IMR-90 (cell line): ENCODE measurements around the gene DCN. TPM values are rescaled to one million over a fixed set of nuclear protein-coding genes. Genes with fewer than 3 reads are reported as not detected.

Source experiments
- ATAC-seq: fragments of 200-7000 bp; cut with Tn5 transposase; 2 replicates; pipeline ENCODE4 v1.9.1; 2020; ENCODE audit warnings: low read depth, mild to moderate bottlenecking, moderate library complexity
- BruUV-seq: library from RNA; stranded (reverse); fragments of 400-500 nt; replicated peaks from 2 replicates; lab custom pipeline; 2021; lab: Mats Ljungman, UMichigan
- CTCF ChIA-PET: fragments of 300-600 bp; formaldehyde crosslinking; extraction: SDS; loops from one replicate; lab custom pipeline; 2021; ENCODE audit warnings: antibody characterized with exemption; lab: Yijun Ruan, JAX
- POLR2A ChIA-PET: fragments of 300-600 bp; sonication (Branson Sonifier 250); formaldehyde crosslinking; loops from one replicate; lab custom pipeline; 2022; ENCODE audit warnings: antibody characterized with exemption; ENCODE audit not compliant: unreplicated experiment; lab: Charles Lee
- DNase-seq: peaks from one replicate; pipeline ENCODE4 v3.0.0; 2013
- H2AFZ ChIP-seq: replicated peaks from 2 replicates; pipeline ENCODE3; 2013; ENCODE audit warnings: low read length, mild to moderate bottlenecking; ENCODE audit not compliant: poor library complexity
- H2AK5ac ChIP-seq: 2 replicates; pipeline ENCODE4 v1.6.1; 2013; ENCODE audit warnings: low read depth, low read length, inconsistent platforms
- H2AK9ac ChIP-seq: replicated peaks from 2 replicates; pipeline ENCODE3; 2013; ENCODE audit warnings: mild to moderate bottlenecking, low read depth, low read length, moderate library complexity; ENCODE audit not compliant: poor library complexity
- H2BK120ac ChIP-seq: 2 replicates; pipeline ENCODE4 v1.6.1; 2013; ENCODE audit warnings: low read depth, low read length, inconsistent platforms
- H2BK15ac ChIP-seq: 3 replicates; pipeline ENCODE4 v1.6.1; 2013; ENCODE audit warnings: low read depth, low read length, inconsistent platforms
- H2BK20ac ChIP-seq: 2 replicates; pipeline ENCODE4 v1.6.1; 2013; ENCODE audit warnings: low read depth, mild to moderate bottlenecking, inconsistent platforms, low read length, moderate library complexity
- H2BK5ac ChIP-seq: 2 replicates; pipeline ENCODE4 v1.6.1; 2013; ENCODE audit warnings: mild to moderate bottlenecking, low read depth, low read length, inconsistent platforms; ENCODE audit not compliant: poor library complexity, severe bottlenecking
- H3K14ac ChIP-seq: replicated peaks from 2 replicates; pipeline ENCODE4 v1.6.1; 2013; ENCODE audit warnings: low read depth, low read length, inconsistent platforms
- H3K18ac ChIP-seq: 2 replicates; pipeline ENCODE4 v1.6.1; 2013; ENCODE audit warnings: low read depth, low read length, control low read depth
- H3K23ac ChIP-seq: 2 replicates; pipeline ENCODE4 v1.6.1; 2013; ENCODE audit warnings: low read depth, low read length, inconsistent platforms
- H3K27ac ChIP-seq: 2 replicates; pipeline ENCODE4 v1.5.1; 2013; ENCODE audit warnings: mild to moderate bottlenecking, control low read depth, low read length; ENCODE audit not compliant: insufficient read depth
- H3K27me3 ChIP-seq: 2 replicates; pipeline ENCODE4 v1.6.1; 2013; ENCODE audit warnings: low read length; ENCODE audit not compliant: control insufficient read depth, insufficient read depth
- H3K36me3 ChIP-seq: 2 replicates; pipeline ENCODE4 v1.6.1; 2013; ENCODE audit warnings: low read length, mixed read lengths; ENCODE audit not compliant: control insufficient read depth, insufficient read depth
- H3K4ac ChIP-seq: 2 replicates; pipeline ENCODE4 v1.6.1; 2013; ENCODE audit warnings: low read depth, low read length, inconsistent platforms
- H3K4me1 ChIP-seq: 2 replicates; pipeline ENCODE4 v1.6.1; 2013; ENCODE audit warnings: low read length, mixed read lengths; ENCODE audit not compliant: control insufficient read depth, insufficient read depth
- H3K4me2 ChIP-seq: 2 replicates; pipeline ENCODE4 v1.6.1; 2013; ENCODE audit warnings: low read depth, mild to moderate bottlenecking, control low read depth, low read length, moderate library complexity
- H3K4me3 ChIP-seq: 2 replicates; pipeline ENCODE4 v1.5.1; 2013; ENCODE audit warnings: low read depth, mild to moderate bottlenecking, control low read depth, low read length, moderate library complexity; ENCODE audit not compliant: insufficient read depth
- H3K56ac ChIP-seq: 2 replicates; pipeline ENCODE4 v1.6.1; 2013; ENCODE audit warnings: low read length, inconsistent platforms; ENCODE audit not compliant: insufficient read depth; ENCODE audit errors: extremely low read depth
- H3K79me1 ChIP-seq, 2 experiments: 2 replicates each; pipeline ENCODE4 v1.6.1; 2013; ENCODE audit warnings: low read length in 2 of 2, inconsistent platforms in 1 of 2, low read depth in 1 of 2
- H3K9ac ChIP-seq: 2 replicates; pipeline ENCODE4 v1.6.1; 2013; ENCODE audit warnings: low read depth, low read length, control low read depth
- H3K9me1 ChIP-seq: 2 replicates; pipeline ENCODE4 v1.6.1; 2013; ENCODE audit warnings: low read length, inconsistent platforms; ENCODE audit not compliant: insufficient read depth
- H3K9me3 ChIP-seq: 2 replicates; pipeline ENCODE4 v1.6.1; 2013; ENCODE audit warnings: low read length; ENCODE audit not compliant: control insufficient read depth, insufficient read depth
- H4K20me1 ChIP-seq: 2 replicates; pipeline ENCODE4 v1.6.1; 2013; ENCODE audit warnings: low read length, inconsistent platforms; ENCODE audit not compliant: insufficient read depth
- H4K5ac ChIP-seq: 2 replicates; pipeline ENCODE4 v1.6.1; 2013; ENCODE audit warnings: mild to moderate bottlenecking, low read depth, low read length, control low read depth
- H4K8ac ChIP-seq, 2 experiments: 2 replicates each; pipeline ENCODE4 v1.6.1; 2013; ENCODE audit warnings: low read depth in 2 of 2, low read length in 2 of 2, control low read depth in 1 of 2, inconsistent platforms in 1 of 2
- H4K91ac ChIP-seq: 2 replicates; pipeline ENCODE4 v1.6.1; 2013; ENCODE audit warnings: low read depth, low read length, inconsistent platforms; ENCODE audit not compliant: insufficient read depth
- BHLHE40 ChIP-seq: fragments of 150-350 bp; IDR thresholded peaks from 2 replicates; pipeline ENCODE4 v1.6.1; 2016; ENCODE audit warnings: mild to moderate bottlenecking, low read depth, low read length
- CEBPB ChIP-seq: IDR thresholded peaks from 2 replicates; pipeline ENCODE4 v1.6.1; 2012; ENCODE audit warnings: low read depth, low read length, improper control_type of control experiment
- CHD1 ChIP-seq: IDR thresholded peaks from 2 replicates; pipeline ENCODE4 v1.6.1; 2012; ENCODE audit warnings: low read depth, low read length, improper control_type of control experiment
- FOS ChIP-seq: fragments of 150-350 bp; IDR thresholded peaks from 2 replicates; pipeline ENCODE4 v1.6.1; 2016; ENCODE audit warnings: low read depth, low read length
- MAFK ChIP-seq: IDR thresholded peaks from 2 replicates; pipeline ENCODE4 v1.6.1; 2012; ENCODE audit warnings: low read depth, low read length, improper control_type of control experiment
- MAZ ChIP-seq: IDR thresholded peaks from 2 replicates; pipeline ENCODE4 v1.6.1; 2012; ENCODE audit warnings: low read depth, mild to moderate bottlenecking, low read length, improper control_type of control experiment, moderate library complexity, borderline replicate concordance
- MXI1 ChIP-seq: IDR thresholded peaks from 2 replicates; pipeline ENCODE4 v1.6.1; 2012; ENCODE audit warnings: low read depth, mild to moderate bottlenecking, low read length, moderate library complexity, borderline replicate concordance
- NFE2L2 ChIP-seq: fragments of 150-350 bp; IDR thresholded peaks from 2 replicates; pipeline ENCODE4 v1.6.1; 2016; ENCODE audit warnings: low read depth, mild to moderate bottlenecking, low read length
- POLR2A ChIP-seq: IDR thresholded peaks from 2 replicates; pipeline ENCODE4 v1.6.1; 2012; ENCODE audit warnings: mild to moderate bottlenecking, low read depth, low read length
- RAD21 ChIP-seq: IDR thresholded peaks from 2 replicates; pipeline ENCODE4 v1.6.1; 2012; ENCODE audit warnings: low read length, improper control_type of control experiment
- RCOR1 ChIP-seq: IDR thresholded peaks from 2 replicates; pipeline ENCODE4 v1.6.1; 2012; ENCODE audit warnings: mild to moderate bottlenecking, low read length, improper control_type of control experiment; ENCODE audit not compliant: insufficient replicate concordance
- RFX5 ChIP-seq: IDR thresholded peaks from 2 replicates; pipeline ENCODE4 v1.8.0; 2012; ENCODE audit warnings: low read depth, mild to moderate bottlenecking, low read length, moderate library complexity
- SMC3 ChIP-seq: fragments of 150-350 bp; IDR thresholded peaks from 2 replicates; pipeline ENCODE4 v1.6.1; 2016; ENCODE audit warnings: low read depth, mild to moderate bottlenecking, antibody characterized with exemption, low read length, moderate library complexity
- WGBS, 2 experiments: methylation state at CpG; one replicate each; pipeline versions ENCODE4 v1.1.5 to v1.1.7; 2013; ENCODE audit warnings: missing lambda C conversion rate in 2 of 2; ENCODE audit not compliant: insufficient read length in 1 of 2; ENCODE audit errors: extremely low coverage in 2 of 2; 5-methylcytosine and 5-hydroxymethylcytosine counted together
- dilution Hi-C: fragments of 300-500 bp; cut with HindIII; formaldehyde crosslinking; loops from one replicate; pipeline ENCODE4 v1.14.3; 2018; ENCODE audit warnings: low sequenced_read_pairs; ENCODE audit not compliant: unreplicated experiment
- in situ Hi-C: fragments of 300-500 bp; cut with MboI; formaldehyde crosslinking; loops from 3 replicates; pipeline ENCODE4 v1.14.3; 2019; ENCODE audit warnings: low sequenced_read_pairs, inconsistent platforms, mixed read lengths
- intact Hi-C: fragments of 100-400 bp; cut with micrococcal nuclease; formaldehyde crosslinking; loops from 2 replicates; pipeline ENCODE4 v1.10.0; 2022
- polyA plus RNA-seq, 3 experiments: library from polyadenylated mRNA; depleted of rRNA; stranded (reverse); fragments of >200 nt; gene quantifications; 2 replicates each; pipeline ENCODE4 v1.2.3, GENCODE V29; 2012; ENCODE audit warnings: low replicate concordance in 1 of 3
- total RNA-seq: library from RNA; depleted of rRNA; stranded (reverse); fragments of >200 nt; gene quantifications from 2 replicates; pipeline ENCODE4 v1.2.3, GENCODE V29; 2012
- TF ChIP-seq, protein P1 (sequence below): fragments of 150-350 bp; IDR thresholded peaks from 2 replicates; pipeline ENCODE4 v1.6.1; 2017; ENCODE audit warnings: mild to moderate bottlenecking, antibody characterized with exemption, low read length, low read depth
- TF ChIP-seq, protein P2 (sequence below): conservative IDR thresholded peaks from 2 replicates; pipeline ENCODE4 v1.5.1; 2012; ENCODE audit warnings: mild to moderate bottlenecking, low read depth, low read length, improper control_type of control experiment
- TF ChIP-seq, protein P3 (sequence below): fragments of 150-350 bp; IDR thresholded peaks from 2 replicates; pipeline ENCODE4 v1.6.1; 2016; ENCODE audit warnings: low read depth, mild to moderate bottlenecking, low read length, moderate library complexity, borderline replicate concordance

Gene DCN
- total and polyA plus RNA-seq, 2 of the 4 experiments (the other 2 are of a cell fraction), result 241 to 965 TPM

DNA sequence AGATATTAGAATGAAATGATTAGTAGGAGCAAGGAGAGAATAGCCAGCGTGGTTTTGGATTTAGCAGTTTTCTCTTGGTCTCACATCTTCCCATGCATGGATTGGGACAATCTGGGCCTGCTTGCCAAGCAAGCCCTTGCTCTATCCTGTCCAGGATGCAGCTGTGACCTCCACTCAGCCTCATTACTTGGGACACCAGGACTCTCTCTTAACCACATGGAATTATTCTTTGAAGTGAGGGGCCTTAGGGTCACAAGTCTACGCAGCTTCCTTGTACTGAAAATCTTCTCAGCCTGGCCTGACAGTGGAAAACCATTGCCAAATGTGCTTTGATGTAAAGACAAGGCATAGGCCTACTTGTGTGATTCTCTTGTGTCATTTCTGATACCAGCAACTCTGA lies 28.0 kb upstream of the DCN start:
- Histone ChIP-seq H3K9me1 (peaks cover 4% of the 10 kb centered on the region), H3K18ac (peak overlapping the region; percentile 100), H3K4me2 (no peak overlapping the region), H2AK9ac (no peak overlapping the region), H3K27ac (peak overlapping the region; percentile 98; the same call in 1 of the 2 replicates), H4K8ac (peak overlapping the region; percentile 31 to 56; a peak in 2 of 4 replicates), H3K79me1 (no peaks in the 10 kb centered on the region), H3K23ac (peak overlapping the region; percentile 33; the same call in 1 of the 2 replicates), H3K4ac (peak overlapping the region; percentile 85), H2BK5ac (peak overlapping the region; percentile 73), H2AFZ (peak overlapping the region; percentile 26), H4K91ac (peak overlapping the region; percentile 90), H2BK20ac (peak overlapping the region; percentile 91), H3K27me3 (no peaks in the 10 kb centered on the region), H3K36me3 (no peaks in the 10 kb centered on the region), H4K20me1 (no peaks in the 10 kb centered on the region), H3K4me1 (peaks cover 6% of the 10 kb centered on the region), H3K4me3 (no peak overlapping the region), H3K9ac (peak overlapping the region; percentile 37; the same call in 1 of the 2 replicates), H2BK120ac (peak overlapping the region; percentile 96), H2BK15ac (peak overlapping the region; percentile 88; the same call in 2 of the 3 replicates), H3K56ac (no peak overlapping the region), H4K5ac (peak overlapping the region; percentile 99), H2AK5ac (peak overlapping the region; percentile 70; the same call in 1 of the 2 replicates), H3K9me3 (no peaks in the 10 kb centered on the region), H3K14ac (peak overlapping the region; percentile 86)
- WGBS, 2 experiments, result no CpG with 5 or more reads among the region's 2 CpGs
- dilution Hi-C loops, result no loop called here
- no TSS peak for BruUV-seq
- TF ChIP-seq, protein P1, sequence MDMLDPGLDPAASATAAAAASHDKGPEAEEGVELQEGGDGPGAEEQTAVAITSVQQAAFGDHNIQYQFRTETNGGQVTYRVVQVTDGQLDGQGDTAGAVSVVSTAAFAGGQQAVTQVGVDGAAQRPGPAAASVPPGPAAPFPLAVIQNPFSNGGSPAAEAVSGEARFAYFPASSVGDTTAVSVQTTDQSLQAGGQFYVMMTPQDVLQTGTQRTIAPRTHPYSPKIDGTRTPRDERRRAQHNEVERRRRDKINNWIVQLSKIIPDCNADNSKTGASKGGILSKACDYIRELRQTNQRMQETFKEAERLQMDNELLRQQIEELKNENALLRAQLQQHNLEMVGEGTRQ, result no peak
- TF ChIP-seq POLR2A (no peak), MAFK (no peak), CEBPB (no peak), CHD1 (no peak), BHLHE40 (no peak), MXI1 (no peak), SMC3 (no peak), RCOR1 (no peak), RAD21 (no peak), NFE2L2 (no peak), FOS (no peak), RFX5 (no peak), MAZ (no peak)
- TF ChIP-seq, protein P2, sequence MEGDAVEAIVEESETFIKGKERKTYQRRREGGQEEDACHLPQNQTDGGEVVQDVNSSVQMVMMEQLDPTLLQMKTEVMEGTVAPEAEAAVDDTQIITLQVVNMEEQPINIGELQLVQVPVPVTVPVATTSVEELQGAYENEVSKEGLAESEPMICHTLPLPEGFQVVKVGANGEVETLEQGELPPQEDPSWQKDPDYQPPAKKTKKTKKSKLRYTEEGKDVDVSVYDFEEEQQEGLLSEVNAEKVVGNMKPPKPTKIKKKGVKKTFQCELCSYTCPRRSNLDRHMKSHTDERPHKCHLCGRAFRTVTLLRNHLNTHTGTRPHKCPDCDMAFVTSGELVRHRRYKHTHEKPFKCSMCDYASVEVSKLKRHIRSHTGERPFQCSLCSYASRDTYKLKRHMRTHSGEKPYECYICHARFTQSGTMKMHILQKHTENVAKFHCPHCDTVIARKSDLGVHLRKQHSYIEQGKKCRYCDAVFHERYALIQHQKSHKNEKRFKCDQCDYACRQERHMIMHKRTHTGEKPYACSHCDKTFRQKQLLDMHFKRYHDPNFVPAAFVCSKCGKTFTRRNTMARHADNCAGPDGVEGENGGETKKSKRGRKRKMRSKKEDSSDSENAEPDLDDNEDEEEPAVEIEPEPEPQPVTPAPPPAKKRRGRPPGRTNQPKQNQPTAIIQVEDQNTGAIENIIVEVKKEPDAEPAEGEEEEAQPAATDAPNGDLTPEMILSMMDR, result no peak
- TF ChIP-seq, protein P3, sequence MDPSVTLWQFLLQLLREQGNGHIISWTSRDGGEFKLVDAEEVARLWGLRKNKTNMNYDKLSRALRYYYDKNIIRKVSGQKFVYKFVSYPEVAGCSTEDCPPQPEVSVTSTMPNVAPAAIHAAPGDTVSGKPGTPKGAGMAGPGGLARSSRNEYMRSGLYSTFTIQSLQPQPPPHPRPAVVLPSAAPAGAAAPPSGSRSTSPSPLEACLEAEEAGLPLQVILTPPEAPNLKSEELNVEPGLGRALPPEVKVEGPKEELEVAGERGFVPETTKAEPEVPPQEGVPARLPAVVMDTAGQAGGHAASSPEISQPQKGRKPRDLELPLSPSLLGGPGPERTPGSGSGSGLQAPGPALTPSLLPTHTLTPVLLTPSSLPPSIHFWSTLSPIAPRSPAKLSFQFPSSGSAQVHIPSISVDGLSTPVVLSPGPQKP, result no peak
- DNase-seq, result no peak
- in situ Hi-C loops, result no loop called here
- ATAC-seq, result no peak
- intact Hi-C loops, result no loop called here
- ChIA-PET CTCF (no interaction called here), POLR2A (no interaction called here)
